HepG2 (cell line): ENCODE data around the gene RNF208. TPM values are rescaled to one million over a fixed set of nuclear protein-coding genes. Genes with fewer than 3 reads are reported as not detected.

Experiments used
- GATAD1 ChIP-seq: IDR thresholded peaks from 2 replicates; pipeline ENCODE4 v1.6.1; 2016; ENCODE audit warnings: missing genetic modification reagents, missing compliant biosample characterization
- JUND ChIP-seq: sonication (generic); formaldehyde crosslinking; IDR thresholded peaks from 2 replicates; pipeline ENCODE4 v1.8.0; 2022; ENCODE audit warnings: mild to moderate bottlenecking, missing genetic modification reagents
- KAT2B ChIP-seq: fragments of 150-350 bp; IDR thresholded peaks from 2 replicates; pipeline ENCODE4 v1.6.1; 2014; ENCODE audit warnings: low read depth, low read length, borderline replicate concordance
- KLF16 ChIP-seq, 2 experiments: sonication (generic) in 1 of 2; formaldehyde crosslinking in 1 of 2; IDR thresholded peaks; 2 replicates each; pipeline versions ENCODE4 v1.6.1 to v1.8.0; 2016 to 2023; ENCODE audit warnings: missing genetic modification reagents in 2 of 2, missing compliant biosample characterization in 1 of 2
- KLF9 ChIP-seq: IDR thresholded peaks from 2 replicates; pipeline ENCODE4 v1.6.1; 2016; ENCODE audit warnings: low read depth
- NPAS2 ChIP-seq: sonication (generic); formaldehyde crosslinking; IDR thresholded peaks from 2 replicates; pipeline ENCODE4 v1.8.0; 2022; ENCODE audit warnings: mild to moderate bottlenecking, missing genetic modification reagents, borderline replicate concordance
- PAWR ChIP-seq: sonication (generic); formaldehyde crosslinking; IDR thresholded peaks from 2 replicates; pipeline ENCODE4 v1.4.0; 2020; ENCODE audit warnings: missing genetic modification reagents, mild to moderate bottlenecking, borderline replicate concordance
- PAXIP1 ChIP-seq: sonication (generic); formaldehyde crosslinking; conservative IDR thresholded peaks from 2 replicates; pipeline ENCODE4 v1.4.0; 2020; ENCODE audit warnings: mild to moderate bottlenecking, missing genetic modification reagents, moderate library complexity
- SETDB1 ChIP-seq: sonication (generic); formaldehyde crosslinking; IDR thresholded peaks from 2 replicates; pipeline ENCODE4 v1.5.1; 2020; ENCODE audit warnings: missing genetic modification reagents, mild to moderate bottlenecking, borderline replicate concordance
- SIX1 ChIP-seq: sonication (generic); formaldehyde crosslinking; IDR thresholded peaks from 2 replicates; pipeline ENCODE4 v1.4.0; 2020; ENCODE audit warnings: missing genetic modification reagents, borderline replicate concordance
- SRSF9 ChIP-seq: fragments of 200-400 bp; formaldehyde crosslinking; IDR thresholded peaks from 2 replicates; pipeline ENCODE4 v1.6.1; 2018; ENCODE audit warnings: borderline replicate concordance, mild to moderate bottlenecking, low read depth, low read length; ENCODE audit not compliant: insufficient read depth, poor library complexity, severe bottlenecking
- TEAD3 ChIP-seq: optimal IDR thresholded peaks from 2 replicates; pipeline ENCODE3; 2016; ENCODE audit warnings: borderline replicate concordance
- ZFP36 ChIP-seq: fragments of 150-350 bp; IDR thresholded peaks from 2 replicates; pipeline ENCODE4 v1.6.1; 2018; ENCODE audit warnings: borderline replicate concordance, low read length, low read depth; ENCODE audit not compliant: partially characterized antibody
- ZNF720 ChIP-seq: sonication (generic); formaldehyde crosslinking; IDR thresholded peaks from 2 replicates; pipeline ENCODE4 v1.4.0; 2020; ENCODE audit warnings: missing genetic modification reagents
- polyA plus RNA-seq, 8 experiments: library from polyadenylated mRNA; depleted of rRNA in 3 of 8; stranded (reverse) in 7 of 8; unstranded in 1 of 8; fragments of >200 nt; fragmentation: Illumina TruSeq in 4 of 8; extraction: Trizol in 4 of 8; gene quantifications; 2 replicates each; pipeline versions ENCODE4 v1.2.1 to v1.2.3, GENCODE V29; 2011 to 2016; ENCODE audit warnings: low read depth in 4 of 8, missing spikeins in 1 of 8, mixed read lengths in 1 of 8; ENCODE audit not compliant: insufficient read depth in 1 of 8
- total RNA-seq, 5 experiments: library from RNA; depleted of rRNA; stranded (reverse); fragments of >200 nt; fragmentation: Illumina TruSeq; extraction: Trizol; gene quantifications; 2 replicates each; pipeline ENCODE4 v1.2.3, GENCODE V29; 2016; ENCODE audit warnings: low read depth in 1 of 5
- TF ChIP-seq, protein P1 (sequence below): sonication (generic); formaldehyde crosslinking; IDR thresholded peaks from 2 replicates; pipeline ENCODE4 v1.4.0; 2020; ENCODE audit warnings: missing genetic modification reagents, borderline replicate concordance
- TF ChIP-seq, protein P2 (sequence below): sonication (generic); formaldehyde crosslinking; IDR thresholded peaks from 2 replicates; pipeline ENCODE4 v1.4.0; 2020; ENCODE audit warnings: low read depth, mild to moderate bottlenecking, missing genetic modification reagents
- TF ChIP-seq, protein P3 (sequence below): sonication (generic); formaldehyde crosslinking; IDR thresholded peaks from 2 replicates; pipeline ENCODE4 v1.5.1; 2020; ENCODE audit warnings: missing genetic modification reagents, mild to moderate bottlenecking, borderline replicate concordance
- TF ChIP-seq, protein P4 (sequence below): sonication (generic); formaldehyde crosslinking; IDR thresholded peaks from 2 replicates; pipeline ENCODE4 v1.5.0; 2020; ENCODE audit warnings: mild to moderate bottlenecking, missing genetic modification reagents

Gene RNF208
- total and polyA plus RNA-seq, 2 of the 13 experiments (the other 11 are each of a cell fraction or from before 2014, with no cell fraction given), result 1.6 to 2.1 TPM

- TF ChIP-seq GATAD1 (CRISPR knock-in tag) (0 out of 2 replicates have a peak, but pooled peaks have one; percentile 39), SIX1 (CRISPR knock-in tag) (no peak), SRSF9 (no peak), ZNF720 (CRISPR knock-in tag) (no peak), KLF16 (CRISPR knock-in tag; IDR thresholded peaks at IDR 0.05) (no peak), TEAD3 (CRISPR knock-in tag) (peak; percentile 42), KLF9 (CRISPR knock-in tag) (no peak), SETDB1 (no peak), NPAS2 (CRISPR knock-in tag) (no peak), PAXIP1 (CRISPR knock-in tag) (0 out of 2 replicates have a peak, but pooled peaks have one; percentile 30), ZFP36 (peak; percentile 64), KAT2B (no peak), PAWR (CRISPR knock-in tag) (0 out of 2 replicates have a peak, but pooled peaks have one; percentile 68), JUND (no peak)
- TF ChIP-seq, protein P1, sequence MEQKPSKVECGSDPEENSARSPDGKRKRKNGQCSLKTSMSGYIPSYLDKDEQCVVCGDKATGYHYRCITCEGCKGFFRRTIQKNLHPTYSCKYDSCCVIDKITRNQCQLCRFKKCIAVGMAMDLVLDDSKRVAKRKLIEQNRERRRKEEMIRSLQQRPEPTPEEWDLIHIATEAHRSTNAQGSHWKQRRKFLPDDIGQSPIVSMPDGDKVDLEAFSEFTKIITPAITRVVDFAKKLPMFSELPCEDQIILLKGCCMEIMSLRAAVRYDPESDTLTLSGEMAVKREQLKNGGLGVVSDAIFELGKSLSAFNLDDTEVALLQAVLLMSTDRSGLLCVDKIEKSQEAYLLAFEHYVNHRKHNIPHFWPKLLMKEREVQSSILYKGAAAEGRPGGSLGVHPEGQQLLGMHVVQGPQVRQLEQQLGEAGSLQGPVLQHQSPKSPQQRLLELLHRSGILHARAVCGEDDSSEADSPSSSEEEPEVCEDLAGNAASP (CRISPR knock-in tag), result no peak
- TF ChIP-seq, protein P2, sequence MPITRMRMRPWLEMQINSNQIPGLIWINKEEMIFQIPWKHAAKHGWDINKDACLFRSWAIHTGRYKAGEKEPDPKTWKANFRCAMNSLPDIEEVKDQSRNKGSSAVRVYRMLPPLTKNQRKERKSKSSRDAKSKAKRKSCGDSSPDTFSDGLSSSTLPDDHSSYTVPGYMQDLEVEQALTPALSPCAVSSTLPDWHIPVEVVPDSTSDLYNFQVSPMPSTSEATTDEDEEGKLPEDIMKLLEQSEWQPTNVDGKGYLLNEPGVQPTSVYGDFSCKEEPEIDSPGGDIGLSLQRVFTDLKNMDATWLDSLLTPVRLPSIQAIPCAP (CRISPR knock-in tag), result no peak
- TF ChIP-seq, protein P3, sequence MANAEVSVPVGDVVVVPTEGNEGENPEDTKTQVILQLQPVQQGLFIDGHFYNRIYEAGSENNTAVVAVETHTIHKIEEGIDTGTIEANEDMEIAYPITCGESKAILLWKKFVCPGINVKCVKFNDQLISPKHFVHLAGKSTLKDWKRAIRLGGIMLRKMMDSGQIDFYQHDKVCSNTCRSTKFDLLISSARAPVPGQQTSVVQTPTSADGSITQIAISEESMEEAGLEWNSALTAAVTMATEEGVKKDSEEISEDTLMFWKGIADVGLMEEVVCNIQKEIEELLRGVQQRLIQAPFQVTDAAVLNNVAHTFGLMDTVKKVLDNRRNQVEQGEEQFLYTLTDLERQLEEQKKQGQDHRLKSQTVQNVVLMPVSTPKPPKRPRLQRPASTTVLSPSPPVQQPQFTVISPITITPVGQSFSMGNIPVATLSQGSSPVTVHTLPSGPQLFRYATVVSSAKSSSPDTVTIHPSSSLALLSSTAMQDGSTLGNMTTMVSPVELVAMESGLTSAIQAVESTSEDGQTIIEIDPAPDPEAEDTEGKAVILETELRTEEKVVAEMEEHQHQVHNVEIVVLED (CRISPR knock-in tag), result no peak
- TF ChIP-seq, protein P4, sequence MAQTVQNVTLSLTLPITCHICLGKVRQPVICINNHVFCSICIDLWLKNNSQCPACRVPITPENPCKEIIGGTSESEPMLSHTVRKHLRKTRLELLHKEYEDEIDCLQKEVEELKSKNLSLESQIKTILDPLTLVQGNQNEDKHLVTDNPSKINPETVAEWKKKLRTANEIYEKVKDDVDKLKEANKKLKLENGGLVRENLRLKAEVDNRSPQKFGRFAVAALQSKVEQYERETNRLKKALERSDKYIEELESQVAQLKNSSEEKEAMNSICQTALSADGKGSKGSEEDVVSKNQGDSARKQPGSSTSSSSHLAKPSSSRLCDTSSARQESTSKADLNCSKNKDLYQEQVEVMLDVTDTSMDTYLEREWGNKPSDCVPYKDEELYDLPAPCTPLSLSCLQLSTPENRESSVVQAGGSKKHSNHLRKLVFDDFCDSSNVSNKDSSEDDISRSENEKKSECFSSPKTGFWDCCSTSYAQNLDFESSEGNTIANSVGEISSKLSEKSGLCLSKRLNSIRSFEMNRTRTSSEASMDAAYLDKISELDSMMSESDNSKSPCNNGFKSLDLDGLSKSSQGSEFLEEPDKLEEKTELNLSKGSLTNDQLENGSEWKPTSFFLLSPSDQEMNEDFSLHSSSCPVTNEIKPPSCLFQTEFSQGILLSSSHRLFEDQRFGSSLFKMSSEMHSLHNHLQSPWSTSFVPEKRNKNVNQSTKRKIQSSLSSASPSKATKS (CRISPR knock-in tag), result no peak
Observed at GRCh38 chr9:137253717-137254623, 31.9 kb upstream of the RNF208 start (continued).
